K562 (cell line): ENCODE data around the gene CAPN5. TPM values are rescaled to one million over a fixed set of nuclear protein-coding genes. Genes with fewer than 3 reads are reported as not detected.
A peak's percentile ranks its signal among the peaks of the same experiment; 100 is the strongest.

ENCODE experiments used
- ATAC-seq: fragments of 200-7000 bp; cut with Tn5 transposase; 3 replicates; pipeline ENCODE4 v1.9.1; 2020; ENCODE audit warnings: moderate library complexity
- BruUV-seq: library from RNA; stranded (reverse); fragments of 400-500 nt; replicated peaks from 2 replicates; lab custom pipeline; 2021; lab: Mats Ljungman, UMichigan
- CTCF ChIA-PET: fragments of 300-600 bp; formaldehyde crosslinking; extraction: SDS; loops from one replicate; lab custom pipeline; 2021; ENCODE audit warnings: low intra/inter-chr PET ratio; lab: Yijun Ruan, JAX
- POLR2A ChIA-PET: fragments of 300-600, 350-650 bp; sonication (Branson Sonifier 250); formaldehyde crosslinking; extraction: SDS; loops from one replicate; lab custom pipeline; 2021; ENCODE audit warnings: antibody characterized with exemption, inconsistent platforms; lab: Yijun Ruan, JAX
- DNase-seq, 4 experiments: peaks; one replicate each; pipeline versions ENCODE4 v3.0.0 to v3.0.0-alpha.2; 2011 to 2018; ENCODE audit warnings: low spot score in 3 of 4, mixed read lengths in 3 of 4; ENCODE audit errors: extremely low read depth in 1 of 4
- FAIRE-seq: peaks from 2 replicates; lab custom pipeline; 2011; peaks lifted over from hg19 to GRCh38; lab: Jason Lieb, UNC
- H2AFZ ChIP-seq: 2 replicates; pipeline ENCODE4 v1.6.0; 2011; ENCODE audit warnings: low read depth, low read length, control low read depth, inconsistent platforms
- H3K27ac ChIP-seq: fragments of 200-600 bp; 3 replicates; pipeline ENCODE4 v1.8.0; 2011; ENCODE audit warnings: low read depth, mild to moderate bottlenecking, control low read depth, inconsistent platforms, low read length, moderate library complexity, mixed read lengths; ENCODE audit errors: extremely low read depth
- H3K27me3 ChIP-seq, 2 experiments: fragments of 300-600 bp in 1 of 2; 2 replicates in 1 of 2; 3 replicates in 1 of 2; pipeline versions ENCODE4 v1.6.0 to v1.8.0; 2011; ENCODE audit warnings: inconsistent platforms in 2 of 2, low read length in 2 of 2, mild to moderate bottlenecking in 1 of 2, mixed read lengths in 1 of 2, moderate library complexity in 1 of 2; ENCODE audit not compliant: control insufficient read depth in 2 of 2, insufficient read depth in 2 of 2
- H3K36me3 ChIP-seq: fragments of 300-600 bp; 3 replicates; pipeline ENCODE4 v1.8.0; 2011; ENCODE audit warnings: mild to moderate bottlenecking, low read length, inconsistent platforms; ENCODE audit not compliant: control insufficient read depth, insufficient read depth
- H3K4me1 ChIP-seq, 2 experiments: fragments of 200-600 bp in 1 of 2; replicated peaks in 1 of 2; 2 replicates in 1 of 2; 3 replicates in 1 of 2; pipeline versions ENCODE4 v1.5.1 to v1.8.0; 2011; ENCODE audit warnings: inconsistent platforms in 2 of 2, low read length in 2 of 2, mild to moderate bottlenecking in 1 of 2, mixed read lengths in 1 of 2, moderate library complexity in 1 of 2; ENCODE audit not compliant: control insufficient read depth in 2 of 2, insufficient read depth in 2 of 2
- H3K4me2 ChIP-seq: 2 replicates; pipeline ENCODE4 v1.6.1; 2011; ENCODE audit warnings: low read length, control low read depth, inconsistent platforms, mixed read lengths; ENCODE audit not compliant: insufficient read depth
- H3K4me3 ChIP-seq: fragments of 200-600 bp; sonication (generic), shearing (Covaris generic); 2 replicates; pipeline ENCODE4 v1.5.1; 2016; ENCODE audit warnings: control low read depth, inconsistent platforms
- H3K79me2 ChIP-seq: fragments of 200-600 bp; 3 replicates; pipeline ENCODE4 v1.8.0; 2011; ENCODE audit warnings: low read length, inconsistent platforms; ENCODE audit not compliant: control insufficient read depth, insufficient read depth
- H3K9ac ChIP-seq, 2 experiments: 2 replicates each; pipeline versions ENCODE4 v1.6.0 to v1.6.1; 2011; ENCODE audit warnings: low read depth in 2 of 2, low read length in 2 of 2, control low read depth in 1 of 2, inconsistent platforms in 1 of 2, mild to moderate bottlenecking in 1 of 2, mixed read lengths in 1 of 2; ENCODE audit not compliant: insufficient read depth in 1 of 2
- H3K9me1 ChIP-seq: one replicate; pipeline ENCODE4 v1.6.0; 2011; ENCODE audit warnings: inconsistent platforms, mild to moderate bottlenecking, low read length, moderate library complexity; ENCODE audit not compliant: control insufficient read depth, insufficient read depth
- H3K9me3 ChIP-seq: replicated peaks from 2 replicates; pipeline ENCODE4 v1.5.1; 2011; ENCODE audit warnings: low read depth, low read length, inconsistent platforms; ENCODE audit not compliant: control insufficient read depth, insufficient read depth
- H4K20me1 ChIP-seq: replicated peaks from 2 replicates; pipeline ENCODE4 v1.6.1; 2011; ENCODE audit warnings: low read length, inconsistent platforms, mixed read lengths; ENCODE audit not compliant: control insufficient read depth, insufficient read depth
- FOXK1 ChIP-seq: sonication (generic); formaldehyde crosslinking; IDR thresholded peaks from 2 replicates; pipeline ENCODE4 v1.8.0; 2022; ENCODE audit warnings: missing genetic modification reagents, mild to moderate bottlenecking, borderline replicate concordance
- MYNN ChIP-seq, 2 experiments: sonication (generic); formaldehyde crosslinking in 1 of 2; IDR thresholded peaks; 2 replicates each; pipeline versions ENCODE4 v1.5.0 to v1.6.1; 2016 to 2020; ENCODE audit warnings: antibody characterized with exemption in 1 of 2, missing genetic modification reagents in 1 of 2
- POU5F1 ChIP-seq: fragments of 150-350 bp; IDR thresholded peaks from 2 replicates; pipeline ENCODE4 v1.6.1; 2014; ENCODE audit warnings: borderline replicate concordance, low read length, low read depth, mild to moderate bottlenecking; ENCODE audit not compliant: partially characterized antibody
- RBM39 ChIP-seq: fragments of 200-400 bp; formaldehyde crosslinking; optimal IDR thresholded peaks from 2 replicates; pipeline ENCODE3; 2018; ENCODE audit warnings: low read depth, low read length
- SAFB ChIP-seq: fragments of 200-400 bp; formaldehyde crosslinking; IDR thresholded peaks from 2 replicates; pipeline ENCODE4 v1.6.1; 2017; ENCODE audit warnings: low read depth, low read length, borderline replicate concordance
- TAF7 ChIP-seq: fragments of 450-650 bp; IDR thresholded peaks from 2 replicates; pipeline ENCODE4 v1.6.1; 2016; ENCODE audit warnings: missing genetic modification characterization, missing compliant biosample characterization
- ZBTB33 ChIP-seq: sonication (generic); formaldehyde crosslinking; IDR thresholded peaks from 2 replicates; pipeline ENCODE4 v1.8.1; 2023; ENCODE audit warnings: mild to moderate bottlenecking, missing genetic modification reagents
- WGBS: fragments of 100-300 bp; shearing (Covaris generic); methylation state at CpG from one replicate; pipeline ENCODE4 v1.1.6; 2016; ENCODE audit warnings: low coverage, mixed read lengths; ENCODE audit not compliant: insufficient coverage; ENCODE audit errors: missing lambda C conversion rate; 5-methylcytosine and 5-hydroxymethylcytosine counted together
- in situ Hi-C: fragments of 300-500 bp; cut with MboI; formaldehyde crosslinking; loops from 4 replicates; pipeline ENCODE4 v1.15.0; 2018; ENCODE audit warnings: inconsistent platforms, mixed read lengths
- intact Hi-C: fragments of 100-400 bp; cut with micrococcal nuclease; formaldehyde crosslinking; loops from 2 replicates; pipeline ENCODE4 v1.14.2; 2022
- polyA plus RNA-seq, 8 experiments: library from polyadenylated mRNA; depleted of rRNA in 4 of 8; stranded (reverse) in 5 of 8; unstranded in 3 of 8; fragments of >200 nt; fragmentation: Nextera tagmentation in 2 of 8; fragmentation: Illumina TruSeq in 1 of 8; extraction: Ambion mirVana in 2 of 8; extraction: Trizol in 1 of 8; gene quantifications; 2 replicates each; pipeline versions ENCODE4 v1.2.1 to v1.2.3, GENCODE V29; 2011 to 2014; ENCODE audit warnings: inconsistent platforms in 1 of 8, missing spikeins in 1 of 8
- total RNA-seq, 7 experiments: library from RNA; depleted of rRNA in 6 of 7; stranded (reverse); fragments of >200 nt in 6 of 7; fragmentation: Illumina TruSeq in 2 of 7; extraction: Trizol in 2 of 7; gene quantifications; 2 replicates each; pipeline versions ENCODE4 v1.2.1 to v1.2.3, GENCODE V29; 2011 to 2021; ENCODE audit warnings: low replicate concordance in 1 of 7
- TF ChIP-seq, protein P1 (sequence below): fragments of 450-650 bp; IDR thresholded peaks from 2 replicates; pipeline ENCODE4 v1.6.1; 2017; ENCODE audit warnings: mild to moderate bottlenecking, moderate library complexity

The CAPN5 gene
- total and polyA plus RNA-seq, 9 of the 15 experiments (the other 6 are each of a cell fraction or from before 2014, with no cell fraction given): 0.04 to 0.44 (median 0.14) TPM; not detected in 2

DNA sequence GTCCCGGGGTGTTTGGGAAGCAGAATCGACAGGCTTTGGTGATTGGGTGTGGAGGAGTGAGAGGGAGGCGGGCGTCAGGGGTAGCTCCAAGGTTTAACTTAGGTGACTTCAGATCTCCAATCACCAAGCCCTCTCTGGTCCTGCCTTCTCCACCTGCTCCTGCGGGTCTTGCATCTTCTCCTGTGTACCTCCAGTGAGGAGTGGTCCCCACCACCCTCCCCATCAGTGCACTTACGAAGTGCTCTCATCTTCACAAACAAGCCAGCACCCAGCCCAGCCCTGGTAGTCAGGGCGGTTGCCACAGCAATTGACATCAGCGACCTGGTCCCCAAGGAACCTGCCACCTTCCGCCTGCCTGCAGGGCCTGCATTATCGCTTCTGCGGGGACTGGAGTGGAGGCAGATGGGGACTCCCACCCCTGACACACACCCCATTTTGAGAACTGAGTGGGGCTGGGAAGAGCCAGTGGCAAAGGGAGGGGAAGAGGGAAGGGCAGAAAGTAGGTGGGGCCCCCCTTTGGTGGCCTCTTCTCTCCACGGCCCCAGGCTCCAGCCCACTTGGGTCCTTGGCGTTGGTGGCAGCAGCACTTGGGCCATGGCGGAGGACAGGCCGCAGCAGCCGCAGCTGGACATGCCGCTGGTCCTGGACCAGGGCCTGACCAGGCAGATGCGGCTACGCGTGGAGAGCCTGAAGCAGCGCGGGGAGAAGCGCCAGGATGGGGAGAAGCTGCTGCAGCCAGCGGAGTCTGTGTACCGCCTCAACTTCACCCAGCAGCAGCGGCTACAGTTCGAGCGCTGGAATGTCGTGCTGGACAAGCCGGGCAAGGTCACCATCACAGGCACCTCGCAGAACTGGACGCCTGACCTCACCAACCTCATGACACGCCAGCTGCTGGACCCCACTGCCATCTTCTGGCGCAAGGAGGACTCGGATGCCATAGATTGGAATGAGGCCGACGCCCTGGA is 35.8 kb downstream of the CAPN5 start, which contains the start of gene OMP:
TSS of gene OMP (plus strand) at position 595 of the 965 bp plus-strand sequence. CDS start at position 595, 0 bp downstream.
- no peak within 1 kb of the TSS for H3K4me2 ChIP-seq
- no peaks in the 10 kb centered on the region for H3K79me2 ChIP-seq
- no peak for FAIRE-seq
- no peak within 1 kb of the TSS for H3K4me3 ChIP-seq
- H3K27ac ChIP-seq: no peak within 1 kb of the TSS
- H3K9me1 ChIP-seq: peaks cover 7% of the 10 kb centered on the region
- TF ChIP-seq ZBTB33 (CRISPR knock-in tag) (0 out of 2 replicates have a peak, but pooled peaks have one; percentile 45), RBM39 (no peak), TAF7 (tag) (no peak), MYNN (IDR thresholded peaks at IDR 0.05) (no peak), MYNN (CRISPR knock-in tag; IDR thresholded peaks at IDR 0.05) (no peak), SAFB (no peak), POU5F1 (no peak), FOXK1 (CRISPR knock-in tag) (no peak)
- TF ChIP-seq, protein P1, sequence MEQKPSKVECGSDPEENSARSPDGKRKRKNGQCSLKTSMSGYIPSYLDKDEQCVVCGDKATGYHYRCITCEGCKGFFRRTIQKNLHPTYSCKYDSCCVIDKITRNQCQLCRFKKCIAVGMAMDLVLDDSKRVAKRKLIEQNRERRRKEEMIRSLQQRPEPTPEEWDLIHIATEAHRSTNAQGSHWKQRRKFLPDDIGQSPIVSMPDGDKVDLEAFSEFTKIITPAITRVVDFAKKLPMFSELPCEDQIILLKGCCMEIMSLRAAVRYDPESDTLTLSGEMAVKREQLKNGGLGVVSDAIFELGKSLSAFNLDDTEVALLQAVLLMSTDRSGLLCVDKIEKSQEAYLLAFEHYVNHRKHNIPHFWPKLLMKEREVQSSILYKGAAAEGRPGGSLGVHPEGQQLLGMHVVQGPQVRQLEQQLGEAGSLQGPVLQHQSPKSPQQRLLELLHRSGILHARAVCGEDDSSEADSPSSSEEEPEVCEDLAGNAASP: no peak
- TF ChIP-seq, all 486 proteins: peak for 1
- 18% methylated on average over 32 of the region's 37 CpGs for WGBS
- Histone ChIP-seq H3K4me1 (peaks cover 0 to 11% of the 10 kb centered on the region in 2 experiments; a peak in 1 of 5 replicates), H3K9ac (no peak within 1 kb of the TSS), H4K20me1 (peaks cover 18% of the 10 kb centered on the region; the same call in 1 of the 2 replicates), H3K9me3 (no peaks in the 10 kb centered on the region), H3K36me3 (no peaks in the 10 kb centered on the region), H3K27me3 (peaks cover 11 to 71% of the 10 kb centered on the region in 2 experiments; a peak in 4 of 5 replicates), H2AFZ (no peak within 1 kb of the TSS)
- POLR2A ChIA-PET: no interaction called here
- in situ Hi-C loops: loop anchor here (5.0 to 10.0 kb wide), 2 partner anchors 185 to 378 kb away; no protein-coding TSS in a partner anchor
- ATAC-seq: no peak
- no TSS peak for BruUV-seq
- intact Hi-C loops: no loop called here
- CTCF ChIA-PET: interaction anchor here (2.5 kb wide), 1 partner anchor 56 kb away, joined by 19 read pairs; no protein-coding TSS in a partner anchor
- no peak for DNase-seq
